ENCODE results near the gene CDH3. TPM values are rescaled to one million over a fixed set of nuclear protein-coding genes. Genes with fewer than 3 reads are reported as not detected.

Gene CDH3
- total RNA-seq, 2 donors from 2014 or later: 79.6 to 88.1 TPM

DNA sequence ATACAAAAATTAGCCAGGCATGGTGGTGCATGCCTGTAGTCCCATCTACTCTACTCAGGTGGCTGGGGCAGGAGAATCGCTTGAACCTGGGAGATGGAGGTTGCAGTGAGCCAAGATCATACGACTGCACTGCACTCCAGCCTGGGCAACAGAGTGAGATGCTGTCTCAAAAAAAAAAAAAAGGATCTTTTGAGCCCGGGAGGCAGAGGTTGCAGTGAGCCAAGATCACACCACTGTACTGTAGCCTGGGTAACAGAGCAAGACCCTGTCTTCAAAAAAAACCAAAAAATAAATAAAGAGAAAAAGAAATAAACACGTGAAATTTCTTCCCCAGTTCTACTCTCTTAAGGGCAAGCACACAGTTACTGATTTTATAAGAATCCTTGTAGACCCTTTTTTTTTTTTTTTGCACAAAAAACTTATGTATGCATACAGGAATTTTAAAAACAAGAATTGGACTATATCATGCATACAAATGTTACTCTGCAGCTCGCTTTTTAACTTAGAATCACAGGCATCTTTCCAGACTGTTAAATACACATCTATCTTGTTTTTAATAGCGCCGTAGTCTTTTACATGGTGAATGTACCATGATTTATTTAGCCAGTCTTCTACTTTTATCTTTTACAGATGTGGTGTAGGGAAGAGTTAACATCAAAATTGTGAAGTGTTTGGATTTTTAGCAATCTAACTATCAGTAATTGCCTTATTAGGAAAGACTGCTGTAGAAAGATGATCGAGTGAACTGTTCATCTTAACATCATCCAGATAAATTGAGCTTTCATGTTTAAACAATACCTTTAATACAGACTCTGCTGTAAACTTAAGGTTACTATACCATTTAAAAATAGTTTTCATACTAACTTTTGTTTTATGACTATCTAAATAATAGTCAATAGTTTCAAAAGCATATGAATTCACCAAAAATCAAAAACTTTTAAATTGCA is 14.6 kb downstream of the CDH3 start:
- H3K4me3 ChIP-seq (ENCODE audit: low read length): no peak overlapping the region
- Mint-ChIP-seq H3K27me3 (ENCODE audit: insufficient read depth) (no peaks in the 10 kb centered on the region), H3K36me3 (ENCODE audit: low read depth) (peaks cover 9% of the 10 kb centered on the region), H3K27ac (no peak overlapping the region), H3K4me1 (peaks cover 14% of the 10 kb centered on the region), H3K9me3 (peaks cover 2% of the 10 kb centered on the region), H3K4me3 (no peak overlapping the region)
- 89 to 94% methylated on average over 6 to 8 of the region's 8 CpGs for WGBS, 2 experiments (ENCODE audit: insufficient coverage in 1 of 2, insufficient read length in 1 of 2)
- H3K36me3 ChIP-seq (ENCODE audit: control insufficient read depth, insufficient read depth, low read length): no peaks in the 10 kb centered on the region
- TF ChIP-seq, protein P1, sequence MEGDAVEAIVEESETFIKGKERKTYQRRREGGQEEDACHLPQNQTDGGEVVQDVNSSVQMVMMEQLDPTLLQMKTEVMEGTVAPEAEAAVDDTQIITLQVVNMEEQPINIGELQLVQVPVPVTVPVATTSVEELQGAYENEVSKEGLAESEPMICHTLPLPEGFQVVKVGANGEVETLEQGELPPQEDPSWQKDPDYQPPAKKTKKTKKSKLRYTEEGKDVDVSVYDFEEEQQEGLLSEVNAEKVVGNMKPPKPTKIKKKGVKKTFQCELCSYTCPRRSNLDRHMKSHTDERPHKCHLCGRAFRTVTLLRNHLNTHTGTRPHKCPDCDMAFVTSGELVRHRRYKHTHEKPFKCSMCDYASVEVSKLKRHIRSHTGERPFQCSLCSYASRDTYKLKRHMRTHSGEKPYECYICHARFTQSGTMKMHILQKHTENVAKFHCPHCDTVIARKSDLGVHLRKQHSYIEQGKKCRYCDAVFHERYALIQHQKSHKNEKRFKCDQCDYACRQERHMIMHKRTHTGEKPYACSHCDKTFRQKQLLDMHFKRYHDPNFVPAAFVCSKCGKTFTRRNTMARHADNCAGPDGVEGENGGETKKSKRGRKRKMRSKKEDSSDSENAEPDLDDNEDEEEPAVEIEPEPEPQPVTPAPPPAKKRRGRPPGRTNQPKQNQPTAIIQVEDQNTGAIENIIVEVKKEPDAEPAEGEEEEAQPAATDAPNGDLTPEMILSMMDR (conservative IDR thresholded peaks at IDR 0.05): no peak
- no peak for DNase-seq
- H3K4me1 ChIP-seq (ENCODE audit: control insufficient read depth, insufficient read depth, low read length): no peaks in the 10 kb centered on the region
- no peak overlapping the region for H3K9ac ChIP-seq (ENCODE audit: extremely low read depth, low read length, poor library complexity, severe bottlenecking)
- no peaks in the 10 kb centered on the region for H3K9me3 ChIP-seq (ENCODE audit: control insufficient read depth, low read length)
- no peak overlapping the region for H3K27ac ChIP-seq (ENCODE audit: low read depth, low read length)
- H3K27me3 ChIP-seq (ENCODE audit: control insufficient read depth, insufficient read depth, low read length, poor library complexity, severe bottlenecking): no peaks in the 10 kb centered on the region

DNA sequence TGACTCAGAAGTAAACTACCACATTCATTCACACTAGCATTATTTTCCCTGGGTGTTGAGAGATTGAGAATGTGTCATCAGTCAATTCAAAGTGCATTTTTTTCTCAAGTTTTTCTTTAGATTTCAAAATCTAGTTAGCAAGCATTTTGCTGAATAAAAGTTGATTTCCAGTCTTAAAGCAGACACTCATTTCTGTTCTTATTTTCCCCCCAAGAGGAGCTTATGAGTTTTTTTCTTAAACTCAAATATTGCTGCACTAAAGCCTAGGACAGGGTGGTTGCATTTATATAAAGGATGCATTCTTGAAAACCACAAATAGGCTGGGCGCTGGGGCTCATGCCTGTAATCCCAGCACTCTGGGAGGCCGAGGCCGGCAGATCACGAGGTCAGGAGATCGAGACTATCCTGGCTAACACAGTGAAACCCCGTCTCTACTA is 15.3 kb downstream of the CDH3 start:
- no peak overlapping the region for H3K4me3 Mint-ChIP-seq
- Histone ChIP-seq H3K9ac (ENCODE audit: extremely low read depth, low read length, poor library complexity, severe bottlenecking) (no peak overlapping the region), H3K27ac (ENCODE audit: low read depth, low read length) (no peak overlapping the region), H3K27me3 (ENCODE audit: control insufficient read depth, insufficient read depth, low read length, poor library complexity, severe bottlenecking) (no peaks in the 10 kb centered on the region), H3K4me1 (ENCODE audit: control insufficient read depth, insufficient read depth, low read length) (no peaks in the 10 kb centered on the region), H3K36me3 (ENCODE audit: control insufficient read depth, insufficient read depth, low read length) (no peaks in the 10 kb centered on the region), H3K4me3 (ENCODE audit: low read length) (no peak overlapping the region), H3K9me3 (ENCODE audit: control insufficient read depth, low read length) (no peaks in the 10 kb centered on the region)
- H3K27me3 Mint-ChIP-seq (ENCODE audit: insufficient read depth): no peaks in the 10 kb centered on the region
- TF ChIP-seq, protein P1 (conservative IDR thresholded peaks at IDR 0.05): no peak
- peaks cover 2% of the 10 kb centered on the region for H3K9me3 Mint-ChIP-seq
- 93% methylated on average over 5 of the region's 6 CpGs; no CpG with 5 or more reads in 1 of the 2 experiments for WGBS, 2 experiments (ENCODE audit: insufficient coverage in 1 of 2, insufficient read length in 1 of 2)
- peaks cover 9% of the 10 kb centered on the region for H3K36me3 Mint-ChIP-seq (ENCODE audit: low read depth)
- DNase-seq: no peak
- H3K4me1 Mint-ChIP-seq: peaks cover 14% of the 10 kb centered on the region
- H3K27ac Mint-ChIP-seq: no peak overlapping the region

DNA sequence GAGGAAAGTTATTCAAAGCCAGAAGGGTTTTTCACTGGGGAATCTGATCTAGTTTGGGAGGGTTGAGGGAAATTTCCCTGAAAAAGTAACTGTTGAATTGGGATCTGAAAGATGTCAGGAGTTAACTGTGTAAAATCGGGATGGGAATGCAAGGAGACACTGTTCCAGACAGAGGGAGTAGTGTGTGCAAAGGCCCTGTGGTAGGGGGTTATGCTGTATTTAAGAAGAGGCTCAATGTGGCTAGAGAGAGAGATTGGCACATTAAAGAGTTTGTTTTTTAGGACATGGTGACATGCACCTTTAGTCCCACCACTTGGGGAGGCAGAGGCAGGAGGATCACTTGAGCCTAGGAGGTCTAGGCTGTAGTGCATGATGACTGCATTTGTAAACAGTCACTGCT is 16.9 kb downstream of the CDH3 start:
- H3K36me3 Mint-ChIP-seq (ENCODE audit: low read depth): peaks cover 9% of the 10 kb centered on the region
- H3K27me3 Mint-ChIP-seq (ENCODE audit: insufficient read depth): no peaks in the 10 kb centered on the region

More for the DNA sequence above, 16.9 kb downstream of the CDH3 start:
- Histone ChIP-seq H3K27me3 (ENCODE audit: control insufficient read depth, insufficient read depth, low read length, poor library complexity, severe bottlenecking) (no peaks in the 10 kb centered on the region), H3K4me1 (ENCODE audit: control insufficient read depth, insufficient read depth, low read length) (no peaks in the 10 kb centered on the region), H3K4me3 (ENCODE audit: low read length) (no peak overlapping the region), H3K9ac (ENCODE audit: extremely low read depth, low read length, poor library complexity, severe bottlenecking) (no peak overlapping the region), H3K27ac (ENCODE audit: low read depth, low read length) (no peak overlapping the region), H3K9me3 (ENCODE audit: control insufficient read depth, low read length) (no peaks in the 10 kb centered on the region), H3K36me3 (ENCODE audit: control insufficient read depth, insufficient read depth, low read length) (no peaks in the 10 kb centered on the region)
- Mint-ChIP-seq H3K4me3 (no peak overlapping the region), H3K27ac (no peak overlapping the region), H3K4me1 (no peaks in the 10 kb centered on the region), H3K9me3 (peaks cover 2% of the 10 kb centered on the region)
- 86 to 100% methylated on average over 1 of the region's 1 CpG for WGBS, 2 experiments (ENCODE audit: insufficient coverage in 1 of 2, insufficient read length in 1 of 2)
- TF ChIP-seq, protein P1 (conservative IDR thresholded peaks at IDR 0.05): no peak
- DNase-seq: no peak
